Measurements from ENCODE around the gene EMX2. TPM values are rescaled to one million over a fixed set of nuclear protein-coding genes. Genes with fewer than 3 reads are reported as not detected.

EMX2 gene
- total RNA-seq, 1 donor from 2014 or later: 0.74 TPM

GRCh38 chr10:117565068-117565467 is 22.5 kb downstream of the EMX2 start:
- H3K36me3 ChIP-seq: no peaks in the 10 kb centered on the region
- no peaks in the 10 kb centered on the region for H3K4me1 ChIP-seq
- no peaks in the 10 kb centered on the region for H3K27me3 ChIP-seq

GRCh38 chr10:117568334-117568733 is 25.8 kb downstream of the EMX2 start:
- intact Hi-C loops (cut with DNase I): no loop called here
- no peak for TF ChIP-seq POLR2A (IDR thresholded peaks at IDR 0.05)
- no peak for TF ChIP-seq POLR2AphosphoS5 (IDR thresholded peaks at IDR 0.05; ENCODE audit: insufficient read depth in 1 of 2, low read depth in 1 of 2)
- TF ChIP-seq, protein P1, sequence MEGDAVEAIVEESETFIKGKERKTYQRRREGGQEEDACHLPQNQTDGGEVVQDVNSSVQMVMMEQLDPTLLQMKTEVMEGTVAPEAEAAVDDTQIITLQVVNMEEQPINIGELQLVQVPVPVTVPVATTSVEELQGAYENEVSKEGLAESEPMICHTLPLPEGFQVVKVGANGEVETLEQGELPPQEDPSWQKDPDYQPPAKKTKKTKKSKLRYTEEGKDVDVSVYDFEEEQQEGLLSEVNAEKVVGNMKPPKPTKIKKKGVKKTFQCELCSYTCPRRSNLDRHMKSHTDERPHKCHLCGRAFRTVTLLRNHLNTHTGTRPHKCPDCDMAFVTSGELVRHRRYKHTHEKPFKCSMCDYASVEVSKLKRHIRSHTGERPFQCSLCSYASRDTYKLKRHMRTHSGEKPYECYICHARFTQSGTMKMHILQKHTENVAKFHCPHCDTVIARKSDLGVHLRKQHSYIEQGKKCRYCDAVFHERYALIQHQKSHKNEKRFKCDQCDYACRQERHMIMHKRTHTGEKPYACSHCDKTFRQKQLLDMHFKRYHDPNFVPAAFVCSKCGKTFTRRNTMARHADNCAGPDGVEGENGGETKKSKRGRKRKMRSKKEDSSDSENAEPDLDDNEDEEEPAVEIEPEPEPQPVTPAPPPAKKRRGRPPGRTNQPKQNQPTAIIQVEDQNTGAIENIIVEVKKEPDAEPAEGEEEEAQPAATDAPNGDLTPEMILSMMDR (IDR thresholded peaks at IDR 0.05): no peak
- H3K27ac ChIP-seq: no peak overlapping the region
- H3K4me3 ChIP-seq: no peak overlapping the region
- no peaks in the 10 kb centered on the region for H3K36me3 ChIP-seq
- H3K9me3 ChIP-seq: no peaks in the 10 kb centered on the region
- H3K4me1 ChIP-seq: no peaks in the 10 kb centered on the region
- no peak for DNase-seq (ENCODE audit: extremely low spot score in 2 of 2)
- H3K27me3 ChIP-seq: no peaks in the 10 kb centered on the region

More at GRCh38 chr10:117565068-117565467, 22.5 kb downstream of the EMX2 start:
- intact Hi-C loops (cut with DNase I): no loop called here
- no peak for DNase-seq (ENCODE audit: extremely low spot score in 2 of 2)
- Histone ChIP-seq H3K4me3 (no peak overlapping the region), H3K27ac (no peak overlapping the region), H3K9me3 (no peaks in the 10 kb centered on the region)
- no peak for TF ChIP-seq POLR2A (IDR thresholded peaks at IDR 0.05)
- TF ChIP-seq POLR2AphosphoS5 (IDR thresholded peaks at IDR 0.05; ENCODE audit: insufficient read depth in 1 of 2, low read depth in 1 of 2): no peak
- TF ChIP-seq, protein P1 (IDR thresholded peaks at IDR 0.05): no peak

- Histone ChIP-seq H3K36me3 (no peaks in the 10 kb centered on the region), H3K27me3 (no peaks in the 10 kb centered on the region), H3K4me1 (no peaks in the 10 kb centered on the region), H3K9me3 (no peaks in the 10 kb centered on the region), H3K4me3 (no peak overlapping the region), H3K27ac (no peak overlapping the region)
- TF ChIP-seq, protein P1 (IDR thresholded peaks at IDR 0.05): no peak
- intact Hi-C loops (cut with DNase I): no loop called here
- DNase-seq (ENCODE audit: extremely low spot score in 2 of 2): no peak
These were observed 27.3 kb downstream of the EMX2 start for GRCh38 chr10:117569610-117570390.

DNA sequence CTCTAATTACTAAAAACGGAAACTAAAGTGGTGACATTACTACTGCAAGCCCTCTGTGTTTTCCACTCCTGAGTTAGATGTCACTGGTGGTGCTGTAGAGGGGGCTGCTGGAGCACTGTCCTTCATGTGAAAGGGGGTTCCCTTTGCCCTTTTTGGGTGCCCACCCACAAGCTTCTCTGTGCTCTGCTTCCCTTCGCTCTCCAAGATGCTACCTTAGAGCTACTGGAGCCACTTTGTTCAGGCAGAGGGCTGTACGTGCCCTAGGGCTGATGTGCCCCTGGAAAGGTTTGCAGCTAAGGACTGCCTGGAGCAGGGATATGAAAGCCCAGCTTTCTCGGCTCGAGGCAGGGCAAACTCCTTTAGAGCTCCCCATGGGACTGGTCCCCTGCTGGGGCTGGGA is 28.3 kb downstream of the EMX2 start:
- intact Hi-C loops (cut with DNase I): no loop called here
- TF ChIP-seq POLR2A (IDR thresholded peaks at IDR 0.05) (no peak), POLR2AphosphoS5 (IDR thresholded peaks at IDR 0.05; ENCODE audit: insufficient read depth in 1 of 2, low read depth in 1 of 2) (no peak)
- TF ChIP-seq, protein P1 (IDR thresholded peaks at IDR 0.05): no peak
- Histone ChIP-seq H3K4me3 (no peak overlapping the region), H3K4me1 (no peaks in the 10 kb centered on the region), H3K27me3 (no peaks in the 10 kb centered on the region), H3K36me3 (no peaks in the 10 kb centered on the region), H3K27ac (no peak overlapping the region), H3K9me3 (no peaks in the 10 kb centered on the region)
- DNase-seq (ENCODE audit: extremely low spot score in 2 of 2): no peak

GRCh38 chr10:117574498-117575146 is 32.1 kb downstream of the EMX2 start:
- TF ChIP-seq POLR2A (IDR thresholded peaks at IDR 0.05): no peak
- no peak for TF ChIP-seq POLR2AphosphoS5 (IDR thresholded peaks at IDR 0.05; ENCODE audit: insufficient read depth in 1 of 2, low read depth in 1 of 2)
- TF ChIP-seq, protein P1 (IDR thresholded peaks at IDR 0.05): no peak
- H3K4me1 ChIP-seq: no peaks in the 10 kb centered on the region
- H3K36me3 ChIP-seq: no peaks in the 10 kb centered on the region
- H3K27me3 ChIP-seq: no peaks in the 10 kb centered on the region
- intact Hi-C loops (cut with DNase I): no loop called here
- DNase-seq (ENCODE audit: extremely low spot score in 2 of 2): no peak
- H3K9me3 ChIP-seq: no peaks in the 10 kb centered on the region
- no peak overlapping the region for H3K4me3 ChIP-seq
- H3K27ac ChIP-seq: no peak overlapping the region

Measured in vagina (tissue), 2 donors.